Neural cell (in vitro differentiated cells): ENCODE measurements around the gene KLHL17. TPM values are rescaled to one million over a fixed set of nuclear protein-coding genes. Genes with fewer than 3 reads are reported as not detected.
"Not testable (repeated sequence)": the region's sequence is repeated elsewhere in the genome, so short reads cannot be mapped to it uniquely, and the experiment has no call there.

Experiments
- H2AFZ ChIP-seq: fragments of 200-600, 300-800 bp; sonication (generic), shearing (Covaris generic); 2 replicates; pipeline ENCODE4 v1.6.0; 2014; ENCODE audit warnings: low read depth, mild to moderate bottlenecking, antibody characterized with exemption, low read length, moderate library complexity
- H3F3A ChIP-seq: fragments of 200-600 bp; shearing (Covaris generic); 2 replicates; pipeline ENCODE4 v1.6.1; 2016; ENCODE audit warnings: mild to moderate bottlenecking, moderate library complexity, mixed read lengths, antibody characterized with exemption, low read length; ENCODE audit not compliant: insufficient read depth, poor library complexity, severe bottlenecking
- H3K27ac ChIP-seq: fragments of 200-600, 300-800 bp; sonication (generic), shearing (Covaris generic); 2 replicates; pipeline ENCODE4 v1.5.1; 2014; ENCODE audit warnings: mild to moderate bottlenecking, low read length, moderate library complexity
- H3K27me3 ChIP-seq: fragments of 300-800, 200-600 bp; sonication (generic), shearing (Covaris generic); 2 replicates; pipeline ENCODE4 v1.6.0; 2014; ENCODE audit warnings: mild to moderate bottlenecking, low read depth, low read length, moderate library complexity; ENCODE audit not compliant: insufficient read depth
- H3K36me3 ChIP-seq: fragments of 300-800, 200-600 bp; sonication (generic), shearing (Covaris generic); 2 replicates; pipeline ENCODE4 v1.5.1; 2014; ENCODE audit warnings: mild to moderate bottlenecking, antibody characterized with exemption, low read length, moderate library complexity; ENCODE audit not compliant: insufficient read depth
- H3K4me2 ChIP-seq: fragments of 300-800, 200-600 bp; sonication (generic), shearing (Covaris generic); 2 replicates; pipeline ENCODE4 v1.6.0; 2014; ENCODE audit warnings: mild to moderate bottlenecking, low read length
- H3K4me3 ChIP-seq: fragments of 300-800, 200-600 bp; sonication (generic), shearing (Covaris generic); 2 replicates; pipeline ENCODE4 v1.5.1; 2014; ENCODE audit warnings: mild to moderate bottlenecking, low read length, moderate library complexity
- H3K79me2 ChIP-seq: fragments of 200-600 bp; shearing (Covaris generic); replicated peaks from 2 replicates; pipeline ENCODE4 v1.6.0; 2014; ENCODE audit warnings: mild to moderate bottlenecking, low read length, moderate library complexity; ENCODE audit not compliant: insufficient read depth
- H3K9ac ChIP-seq: fragments of 300-800, 200-600 bp; sonication (generic), shearing (Covaris generic); 2 replicates; pipeline ENCODE4 v1.6.1; 2016; ENCODE audit warnings: mild to moderate bottlenecking, low read length, mixed read lengths
- H3K9me2 ChIP-seq: fragments of 200-600 bp; shearing (Covaris generic); 2 replicates; pipeline ENCODE4 v1.6.1; 2016; ENCODE audit warnings: mild to moderate bottlenecking, low read length, mixed read lengths; ENCODE audit not compliant: insufficient read depth
- H3K9me3 ChIP-seq: fragments of 200-600, 300-800 bp; sonication (generic), shearing (Covaris generic); 2 replicates; pipeline ENCODE4 v1.6.1; 2016; ENCODE audit warnings: mild to moderate bottlenecking, mixed run types, low read length, moderate library complexity, mixed read lengths
- H4K20me1 ChIP-seq: fragments of 200-600 bp; shearing (Covaris generic); 2 replicates; pipeline ENCODE4 v1.6.1; 2016; ENCODE audit warnings: mild to moderate bottlenecking, mixed run types; ENCODE audit not compliant: insufficient read depth
- EP300 ChIP-seq: fragments of 450-650 bp; conservative IDR thresholded peaks from 2 replicates; pipeline ENCODE4 v1.6.1; 2014; ENCODE audit warnings: antibody characterized with exemption, mild to moderate bottlenecking, moderate library complexity; ENCODE audit not compliant: poor library complexity, severe bottlenecking
- EZH2 ChIP-seq: fragments of 200-600, 300-800 bp; shearing (Covaris generic), sonication (generic); IDR thresholded peaks from 2 replicates; pipeline ENCODE4 v1.6.1; 2014; ENCODE audit warnings: antibody characterized with exemption, low read length, borderline replicate concordance, mild to moderate bottlenecking; ENCODE audit not compliant: insufficient read depth, poor library complexity, severe bottlenecking
- MXI1 ChIP-seq: fragments of 450-650 bp; conservative IDR thresholded peaks from 2 replicates; pipeline ENCODE4 v1.6.1; 2014; ENCODE audit warnings: antibody characterized with exemption, mild to moderate bottlenecking; ENCODE audit not compliant: poor library complexity, severe bottlenecking
- POLR2AphosphoS5 ChIP-seq: IDR thresholded peaks from 2 replicates; pipeline ENCODE4 v1.6.1; 2012
- RAD21 ChIP-seq: fragments of 450-650 bp; conservative IDR thresholded peaks from 2 replicates; pipeline ENCODE4 v1.6.1; 2014; ENCODE audit warnings: antibody characterized with exemption, mild to moderate bottlenecking, moderate library complexity
- REST ChIP-seq: IDR thresholded peaks from 2 replicates; pipeline ENCODE4 v1.6.1; 2012; ENCODE audit warnings: borderline replicate concordance
- SMC3 ChIP-seq: fragments of 450-650 bp; conservative IDR thresholded peaks from 2 replicates; pipeline ENCODE4 v1.6.1; 2014; ENCODE audit warnings: antibody characterized with exemption, mild to moderate bottlenecking, moderate library complexity; ENCODE audit not compliant: poor library complexity
- TAF1 ChIP-seq: IDR thresholded peaks from 2 replicates; pipeline ENCODE4 v1.6.1; 2012; ENCODE audit warnings: low read depth
- polyA plus RNA-seq: library from polyadenylated mRNA; depleted of rRNA; stranded (reverse); fragments of >200 nt; gene quantifications from 2 replicates; pipeline ENCODE4 v1.2.3, GENCODE V29; 2014
- TF ChIP-seq, protein P1 (sequence below): fragments of 450-650 bp; IDR thresholded peaks from 2 replicates; pipeline ENCODE4 v1.5.1; 2014; ENCODE audit warnings: antibody characterized with exemption, mild to moderate bottlenecking, moderate library complexity; ENCODE audit not compliant: poor library complexity, severe bottlenecking

The KLHL17 gene
- polyA plus RNA-seq, 1 donor from 2014 or later: 52.3 TPM

DNA sequence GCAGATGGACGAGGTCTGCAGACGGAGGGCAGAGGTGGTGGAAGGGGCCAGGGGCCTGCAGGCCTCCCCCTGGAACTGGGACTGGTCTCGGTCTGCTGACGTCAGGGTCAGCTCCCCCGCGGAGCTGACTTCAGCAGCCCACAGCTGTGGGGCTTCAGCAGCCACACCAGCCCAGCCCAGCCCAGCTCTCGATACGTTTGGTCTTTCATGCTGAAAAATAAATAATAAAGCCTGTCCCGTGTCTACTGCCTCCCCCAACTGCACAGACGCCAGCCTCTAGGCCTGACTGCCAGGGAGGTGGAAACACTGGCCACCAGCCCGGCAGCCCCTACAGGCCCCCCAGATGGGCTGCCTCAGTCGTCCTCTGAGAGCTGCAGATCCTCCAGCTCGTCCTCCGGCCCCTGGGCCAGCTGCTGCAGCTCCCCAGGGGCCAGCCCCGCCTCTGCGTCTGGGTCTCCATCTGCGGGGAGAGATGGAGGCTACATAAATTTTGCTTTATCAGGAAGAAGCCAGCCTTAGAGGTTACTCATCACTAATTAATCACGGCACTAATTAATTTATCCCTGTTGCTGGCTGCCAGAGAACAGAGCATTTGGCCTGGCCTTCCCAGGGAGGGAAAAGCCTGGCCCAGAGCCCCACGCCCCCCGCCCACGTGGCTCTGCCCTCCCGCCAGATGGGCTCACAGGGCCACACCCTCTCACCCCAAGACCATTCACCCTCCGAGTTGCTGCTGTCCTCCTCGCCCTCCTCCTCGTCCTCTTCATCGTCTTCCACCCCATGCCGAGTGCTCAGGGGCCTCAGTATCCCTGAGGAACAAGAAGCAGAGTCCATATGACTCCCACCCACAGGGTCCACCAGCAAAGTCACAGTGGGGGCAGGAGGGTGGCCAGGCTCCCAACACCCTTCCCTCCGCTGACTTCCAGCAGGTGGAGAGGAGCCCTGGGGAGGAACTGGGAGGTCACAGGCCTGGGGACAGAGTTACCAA, 15.8 kb upstream of the KLHL17 start:
- Histone ChIP-seq H3K79me2 (no peaks in the 10 kb centered on the region), H3K9ac (no peak overlapping the region), H3K4me2 (no peak overlapping the region), H3K9me2 (no peaks in the 10 kb centered on the region), H3K27me3 (peaks cover 34% of the 10 kb centered on the region), H3F3A (no peaks in the 10 kb centered on the region), H4K20me1 (no peaks in the 10 kb centered on the region), H3K36me3 (no peaks in the 10 kb centered on the region), H3K27ac (no peak overlapping the region), H2AFZ (no peak overlapping the region), H3K9me3 (no peaks in the 10 kb centered on the region), H3K4me3 (no peak overlapping the region)
- TF ChIP-seq TAF1 (no peak), MXI1 (no peak), EZH2 (no peak), RAD21 (no peak)

DNA sequence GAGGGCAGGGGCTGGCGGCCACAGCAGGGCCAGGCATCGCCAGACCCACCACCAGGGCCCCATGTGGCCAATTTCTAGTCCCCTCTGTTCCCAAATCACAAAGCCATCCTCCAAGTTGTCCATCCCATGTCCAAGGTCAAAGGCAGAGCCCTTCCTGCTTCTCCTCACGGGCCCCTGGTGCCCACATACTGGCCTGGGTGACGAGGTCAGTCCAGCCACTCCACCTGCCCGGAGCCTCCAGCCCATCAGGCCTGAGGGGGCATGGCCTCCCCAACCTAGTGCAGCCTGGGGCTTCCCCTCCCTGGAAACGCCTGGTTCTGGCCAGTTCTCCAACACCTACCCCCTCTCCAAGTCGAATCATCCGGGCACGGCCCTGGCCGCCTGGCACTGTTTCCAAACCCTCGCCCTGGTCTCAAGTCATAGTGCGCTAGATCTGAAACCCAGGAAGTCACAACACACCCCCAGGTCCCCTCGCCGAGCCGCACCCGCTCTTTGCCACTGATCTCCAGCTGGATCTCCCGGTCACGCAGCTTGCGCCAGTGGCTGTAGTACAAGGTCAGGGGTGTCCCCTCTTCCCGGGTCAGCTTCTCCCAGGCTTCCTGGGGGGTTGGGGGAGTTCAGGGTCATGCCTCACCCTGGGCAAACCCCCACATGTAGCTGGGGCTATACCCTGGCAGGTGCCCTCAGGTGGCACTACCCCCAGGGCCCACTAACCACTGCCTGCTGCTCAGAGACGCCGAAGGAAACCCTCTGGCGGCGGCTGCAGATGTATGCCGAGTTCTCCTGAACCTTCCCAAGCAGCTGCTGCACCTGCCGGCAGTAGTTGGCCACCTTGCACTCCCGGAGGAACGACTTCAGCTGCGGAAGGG, 14.5 kb upstream of the KLHL17 start:
- H4K20me1 ChIP-seq: no peaks in the 10 kb centered on the region
- TF ChIP-seq EP300 (no peak), REST (no peak), MXI1 (no peak), TAF1 (no peak), SMC3 (no peak), POLR2AphosphoS5 (no peak)
- TF ChIP-seq, protein P1, sequence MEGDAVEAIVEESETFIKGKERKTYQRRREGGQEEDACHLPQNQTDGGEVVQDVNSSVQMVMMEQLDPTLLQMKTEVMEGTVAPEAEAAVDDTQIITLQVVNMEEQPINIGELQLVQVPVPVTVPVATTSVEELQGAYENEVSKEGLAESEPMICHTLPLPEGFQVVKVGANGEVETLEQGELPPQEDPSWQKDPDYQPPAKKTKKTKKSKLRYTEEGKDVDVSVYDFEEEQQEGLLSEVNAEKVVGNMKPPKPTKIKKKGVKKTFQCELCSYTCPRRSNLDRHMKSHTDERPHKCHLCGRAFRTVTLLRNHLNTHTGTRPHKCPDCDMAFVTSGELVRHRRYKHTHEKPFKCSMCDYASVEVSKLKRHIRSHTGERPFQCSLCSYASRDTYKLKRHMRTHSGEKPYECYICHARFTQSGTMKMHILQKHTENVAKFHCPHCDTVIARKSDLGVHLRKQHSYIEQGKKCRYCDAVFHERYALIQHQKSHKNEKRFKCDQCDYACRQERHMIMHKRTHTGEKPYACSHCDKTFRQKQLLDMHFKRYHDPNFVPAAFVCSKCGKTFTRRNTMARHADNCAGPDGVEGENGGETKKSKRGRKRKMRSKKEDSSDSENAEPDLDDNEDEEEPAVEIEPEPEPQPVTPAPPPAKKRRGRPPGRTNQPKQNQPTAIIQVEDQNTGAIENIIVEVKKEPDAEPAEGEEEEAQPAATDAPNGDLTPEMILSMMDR: no peak
- peaks cover 4% of the 10 kb centered on the region for H3K36me3 ChIP-seq

GRCh38 chr1:946811-947210, 13.6 kb upstream of the KLHL17 start:
- H3K4me2 ChIP-seq, H3K9ac ChIP-seq, H3K4me3 ChIP-seq, H3K9me2 ChIP-seq, H3F3A ChIP-seq, H3K27ac ChIP-seq, H3K9me3 ChIP-seq, H3K36me3 ChIP-seq, H4K20me1 ChIP-seq, H3K79me2 ChIP-seq, H2AFZ ChIP-seq: not testable (repeated sequence)
- H3K27me3 ChIP-seq: peaks cover 16% of the 10 kb centered on the region

More for the DNA sequence above, 14.5 kb upstream of the KLHL17 start:
- peaks cover 24% of the 10 kb centered on the region for H3K27me3 ChIP-seq
- no peaks in the 10 kb centered on the region for H3K79me2 ChIP-seq
- H2AFZ ChIP-seq: no peak overlapping the region
- no peak overlapping the region for H3K27ac ChIP-seq
- no peak overlapping the region for H3K9ac ChIP-seq
- no peak overlapping the region for H3K4me3 ChIP-seq
- H3K9me3 ChIP-seq: no peaks in the 10 kb centered on the region
- no peaks in the 10 kb centered on the region for H3K9me2 ChIP-seq
- H3K4me2 ChIP-seq: no peak overlapping the region
- no peaks in the 10 kb centered on the region for H3F3A ChIP-seq
